ENCODE data around the gene UBQLN4.

DNA sequence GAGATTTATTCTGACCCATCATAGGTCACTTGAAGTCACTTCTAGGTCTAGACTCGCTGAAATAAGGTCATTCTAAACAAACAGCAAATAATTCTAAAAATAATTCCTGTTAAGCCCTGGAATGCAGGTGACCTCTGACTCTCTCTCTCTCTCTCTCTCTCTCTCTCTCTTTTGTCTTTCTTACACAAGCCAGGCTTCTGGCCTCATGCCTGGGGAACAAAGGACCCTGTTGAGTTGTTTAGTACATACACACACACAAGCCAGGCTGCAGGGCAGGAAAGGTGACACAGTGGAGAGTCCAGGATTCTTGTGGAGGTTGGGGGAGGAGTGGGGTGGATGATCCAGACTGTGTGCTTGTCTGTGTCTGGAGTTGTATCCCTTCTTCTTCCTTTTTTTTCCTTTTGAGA, 32.7 kb upstream of the UBQLN4 start:
- TF ChIP-seq FOXM1 (IDR thresholded peaks at IDR 0.05; ENCODE audit: borderline replicate concordance) (no peak), SP1 (IDR thresholded peaks at IDR 0.05) (no peak), TARDBP (IDR thresholded peaks at IDR 0.05) (no peak), HDGF (IDR thresholded peaks at IDR 0.05; ENCODE audit: borderline replicate concordance) (no peak), ZNF384 (IDR thresholded peaks at IDR 0.05) (no peak), BHLHE40 (IDR thresholded peaks at IDR 0.05; ENCODE audit: borderline replicate concordance) (no peak), FOXA1 (IDR thresholded peaks at IDR 0.05) (no peak), PKNOX1 (IDR thresholded peaks at IDR 0.05) (no peak), ELF4 (IDR thresholded peaks at IDR 0.05) (no peak), NFRKB (IDR thresholded peaks at IDR 0.05) (no peak), SUZ12 (IDR thresholded peaks at IDR 0.05) (no peak), L3MBTL2 (conservative IDR thresholded peaks at IDR 0.05) (no peak)
